Iris pigment epithelial cell (primary cell): ENCODE data around the gene SCAF4.
A peak's percentile ranks its signal among the peaks of the same experiment; 100 is the strongest.

Experiments
- DNase-seq: peaks from one replicate; pipeline ENCODE4 v3.0.0-alpha.2; 2011; ENCODE audit warnings: low read depth

The SCAF4 gene

GRCh38 chr21:31713973-31714740 is 17.8 kb downstream of the SCAF4 start:
- DNase-seq = peak; percentile 42

- DNase-seq = no peak
Observed at GRCh38 chr21:31713115-31713514, 18.8 kb downstream of the SCAF4 start.

GRCh38 chr21:31711745-31712285 is 20.1 kb downstream of the SCAF4 start:
- no peak for DNase-seq

- no peak for DNase-seq
Observed at GRCh38 chr21:31711326-31711725, 20.6 kb downstream of the SCAF4 start.

- DNase-seq = peak; percentile 77
Observed at GRCh38 chr21:31710586-31710985, 21.3 kb downstream of the SCAF4 start.

GRCh38 chr21:31708541-31708940 is 23.4 kb downstream of the SCAF4 start:
- peak; percentile 16 for DNase-seq

GRCh38 chr21:31707499-31707898 is 24.4 kb downstream of the SCAF4 start:
- no peak for DNase-seq

GRCh38 chr21:31706562-31706961 is 25.4 kb downstream of the SCAF4 start:
- no peak for DNase-seq

- no peak for DNase-seq
Observed at GRCh38 chr21:31700040-31700439, 31.9 kb downstream of the SCAF4 start.

GRCh38 chr21:31698461-31698860 is 33.5 kb downstream of the SCAF4 start:
- no peak for DNase-seq

GRCh38 chr21:31696424-31696823 is 35.5 kb downstream of the SCAF4 start:
- DNase-seq = no peak

GRCh38 chr21:31693222-31693621 is 38.7 kb downstream of the SCAF4 start:
- DNase-seq = no peak

GRCh38 chr21:31688603-31689368 is 43.1 kb downstream of the SCAF4 start:
- peak; percentile 75 for DNase-seq

- DNase-seq = peak; percentile 65
Observed at GRCh38 chr21:31687108-31687507, 44.8 kb downstream of the SCAF4 start.

GRCh38 chr21:31686272-31686915 is 45.5 kb downstream of the SCAF4 start:
- no peak for DNase-seq

- no peak for DNase-seq
Observed at GRCh38 chr21:31684918-31685317, 47.0 kb downstream of the SCAF4 start.

- no peak for DNase-seq
Observed at GRCh38 chr21:31683029-31683428, 48.9 kb downstream of the SCAF4 start.

- peak; percentile 54 for DNase-seq
Observed at GRCh38 chr21:31682620-31683019, 49.3 kb downstream of the SCAF4 start.

- no peak for DNase-seq
Observed at GRCh38 chr21:31678478-31678877, 53.4 kb downstream of the SCAF4 start.

GRCh38 chr21:31677047-31677446 is 54.9 kb downstream of the SCAF4 start:
- DNase-seq = no peak

GRCh38 chr21:31675960-31676359 is 56.0 kb downstream of the SCAF4 start:
- no peak for DNase-seq

GRCh38 chr21:31675318-31675717 is 56.6 kb downstream of the SCAF4 start:
- DNase-seq = no peak
